GM12801 (cell line): ENCODE measurements around the gene MORC2.

Experiments
- CTCF ChIP-seq: IDR thresholded peaks from one replicate; pipeline ENCODE4 v1.5.1; 2011; ENCODE audit warnings: control low read depth; ENCODE audit not compliant: insufficient read length; ENCODE audit errors: extremely low read depth

The MORC2 gene

DNA sequence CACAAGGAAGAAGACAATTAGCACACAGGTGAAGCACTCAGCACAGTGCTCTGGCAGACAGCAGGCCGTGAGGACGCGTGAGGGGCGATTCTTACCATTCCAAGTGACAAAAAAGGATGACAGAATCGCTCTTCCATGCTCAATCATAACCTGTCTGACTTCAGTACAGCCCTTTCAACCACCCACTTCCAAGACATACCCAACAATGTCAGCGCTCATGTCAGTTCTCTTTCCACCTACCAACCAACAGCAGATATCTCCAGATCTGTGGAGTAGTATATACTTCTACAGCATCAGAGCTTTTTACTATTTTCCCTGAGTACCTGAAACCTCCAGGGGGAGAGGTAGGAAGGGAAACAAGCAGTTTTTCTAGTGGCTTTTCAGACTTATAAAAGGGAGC is 40.2 kb downstream of the MORC2 start:
- no peak for TF ChIP-seq CTCF

GRCh38 chr22:30927806-30928205 is 40.8 kb downstream of the MORC2 start:
- no peak for TF ChIP-seq CTCF

GRCh38 chr22:30926706-30927105 is 41.9 kb downstream of the MORC2 start:
- no peak for TF ChIP-seq CTCF

DNA sequence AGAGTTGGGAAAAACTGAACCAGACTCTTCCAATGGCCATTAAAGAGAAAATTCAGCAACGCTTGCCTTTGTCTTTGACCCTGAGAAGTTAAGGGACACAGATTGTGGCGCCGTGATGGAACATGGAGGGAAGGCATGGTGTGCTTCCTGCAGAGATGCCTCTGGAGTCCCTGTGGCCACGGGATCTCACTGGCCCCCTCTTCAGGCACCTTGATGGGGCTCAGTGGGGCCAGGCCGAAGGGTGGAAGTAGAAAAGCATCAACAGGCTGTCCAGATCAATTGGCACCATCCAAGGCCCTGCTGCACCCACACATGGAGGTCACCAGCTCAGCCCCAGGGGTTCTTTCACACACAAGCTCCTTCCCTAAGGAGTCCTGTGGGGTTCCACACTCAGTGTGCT is 42.9 kb downstream of the MORC2 start:
- no peak for TF ChIP-seq CTCF

DNA sequence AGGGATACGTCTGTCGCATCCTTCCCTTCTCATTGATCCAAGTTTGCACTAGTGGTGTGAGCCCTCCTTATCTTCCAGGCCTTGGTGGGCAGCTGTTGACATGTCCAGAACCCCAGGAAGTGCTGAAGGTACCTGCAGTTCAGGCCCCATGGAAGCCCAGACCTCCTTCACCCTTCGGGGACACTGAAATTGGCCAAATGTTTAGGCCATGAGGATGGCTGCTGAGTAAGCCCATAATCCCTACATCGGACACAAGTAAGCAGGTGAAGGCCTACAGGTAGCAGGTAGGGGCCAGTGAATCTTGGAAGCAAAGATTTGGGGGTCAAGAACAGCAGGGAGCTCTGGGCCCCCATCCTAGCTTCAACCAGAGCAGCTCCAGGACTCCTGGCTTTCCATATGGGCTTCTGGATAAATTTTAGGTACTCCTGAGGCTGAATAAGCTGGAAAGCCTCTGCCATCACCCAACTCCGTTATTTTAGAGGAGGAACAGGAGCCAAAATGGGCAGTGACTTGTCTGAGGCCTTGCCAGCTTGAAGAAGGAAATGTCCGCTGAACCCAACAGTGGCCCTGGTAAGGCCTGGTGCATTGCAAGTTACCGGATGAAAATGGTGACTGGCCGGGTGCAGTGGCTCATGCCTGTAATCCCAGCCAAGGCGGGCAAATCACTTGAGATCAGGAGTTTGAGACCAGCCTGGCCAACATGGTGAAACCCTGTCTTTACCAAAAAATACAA is 45.2 kb downstream of the MORC2 start:
- TF ChIP-seq CTCF: no peak

- no peak for TF ChIP-seq CTCF
These were observed 46.4 kb downstream of the MORC2 start for GRCh38 chr22:30922151-30922611.

DNA sequence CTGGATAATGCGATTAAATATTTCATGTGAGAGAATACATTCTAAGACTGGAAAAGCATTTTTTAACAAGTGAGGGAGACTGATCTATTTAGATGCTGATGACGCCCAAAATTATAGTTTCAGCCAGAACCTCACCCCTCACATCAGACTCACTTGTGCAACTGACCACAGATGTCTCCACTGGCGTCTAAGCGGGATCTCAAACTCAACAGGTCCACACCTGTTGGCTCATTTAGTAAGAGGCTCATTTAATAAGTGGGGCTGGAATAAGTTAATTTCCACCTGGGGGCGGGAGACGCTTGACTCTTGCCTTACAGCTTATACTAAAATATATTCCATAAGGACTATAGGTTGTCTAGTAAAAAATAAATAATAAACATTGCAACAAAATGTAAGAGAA is 47.5 kb downstream of the MORC2 start:
- TF ChIP-seq CTCF: no peak
